HL-60/S4 treated with retinoic acid at 250 ng/mL for 4 days and 3 days (cell line): ENCODE results near the gene PARD6A.

Source experiments
- in situ Hi-C: fragments of 300-500 bp; cut with MboI; formaldehyde crosslinking; loops from 2 replicates; pipeline ENCODE4 v1.7.0; 2022; ENCODE audit warnings: low sequenced_read_pairs

PARD6A gene

GRCh38 chr16:67653128-67653788 is 7.5 kb upstream of the PARD6A start:
- in situ Hi-C loops, result no loop called here

GRCh38 chr16:67653789-67654402 is 6.9 kb upstream of the PARD6A start:
- in situ Hi-C loops, result no loop called here

- in situ Hi-C loops, result no loop called here
Observed at GRCh38 chr16:67654403-67654911, 6.3 kb upstream of the PARD6A start.

- in situ Hi-C loops, result no loop called here
Observed at GRCh38 chr16:67655363-67655762, 5.4 kb upstream of the PARD6A start.

GRCh38 chr16:67656344-67657016 is 4.3 kb upstream of the PARD6A start:
- in situ Hi-C loops, result no loop called here

DNA sequence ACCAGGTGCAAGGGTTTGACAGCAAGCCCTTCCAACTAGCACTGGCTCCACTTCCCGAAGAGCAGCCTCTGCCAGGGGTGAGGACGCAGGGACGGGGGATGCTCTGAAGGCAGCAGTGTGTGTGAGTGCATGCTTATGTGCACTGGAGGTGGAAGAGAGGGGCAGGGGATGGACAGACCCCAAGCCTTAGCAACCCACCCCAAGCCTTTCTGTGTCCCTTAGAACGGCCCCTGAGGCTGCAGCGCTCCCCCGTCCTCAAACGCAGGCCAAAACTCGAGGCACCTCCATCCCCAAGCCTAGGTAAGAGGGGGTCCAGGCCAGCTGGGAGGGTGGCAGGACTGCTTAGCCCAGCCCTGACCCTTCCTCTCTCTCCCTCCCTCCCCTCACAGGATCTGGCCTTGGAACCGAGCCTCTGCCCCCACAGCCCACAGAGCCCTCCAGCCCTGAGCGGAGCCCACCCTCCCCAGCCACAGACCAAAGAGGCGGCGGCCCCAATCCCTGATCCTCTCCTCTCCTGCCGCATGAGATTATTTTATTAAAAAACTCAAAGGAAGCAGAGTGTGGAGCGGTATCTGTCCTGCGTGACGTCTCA is 3.6 kb upstream of the PARD6A start:
- in situ Hi-C loops, result no loop called here

GRCh38 chr16:67657751-67658518 is 2.8 kb upstream of the PARD6A start:
- in situ Hi-C loops, result no loop called here

GRCh38 chr16:67658849-67659674 is 1.7 kb upstream of the PARD6A start:
- in situ Hi-C loops, result no loop called here

DNA sequence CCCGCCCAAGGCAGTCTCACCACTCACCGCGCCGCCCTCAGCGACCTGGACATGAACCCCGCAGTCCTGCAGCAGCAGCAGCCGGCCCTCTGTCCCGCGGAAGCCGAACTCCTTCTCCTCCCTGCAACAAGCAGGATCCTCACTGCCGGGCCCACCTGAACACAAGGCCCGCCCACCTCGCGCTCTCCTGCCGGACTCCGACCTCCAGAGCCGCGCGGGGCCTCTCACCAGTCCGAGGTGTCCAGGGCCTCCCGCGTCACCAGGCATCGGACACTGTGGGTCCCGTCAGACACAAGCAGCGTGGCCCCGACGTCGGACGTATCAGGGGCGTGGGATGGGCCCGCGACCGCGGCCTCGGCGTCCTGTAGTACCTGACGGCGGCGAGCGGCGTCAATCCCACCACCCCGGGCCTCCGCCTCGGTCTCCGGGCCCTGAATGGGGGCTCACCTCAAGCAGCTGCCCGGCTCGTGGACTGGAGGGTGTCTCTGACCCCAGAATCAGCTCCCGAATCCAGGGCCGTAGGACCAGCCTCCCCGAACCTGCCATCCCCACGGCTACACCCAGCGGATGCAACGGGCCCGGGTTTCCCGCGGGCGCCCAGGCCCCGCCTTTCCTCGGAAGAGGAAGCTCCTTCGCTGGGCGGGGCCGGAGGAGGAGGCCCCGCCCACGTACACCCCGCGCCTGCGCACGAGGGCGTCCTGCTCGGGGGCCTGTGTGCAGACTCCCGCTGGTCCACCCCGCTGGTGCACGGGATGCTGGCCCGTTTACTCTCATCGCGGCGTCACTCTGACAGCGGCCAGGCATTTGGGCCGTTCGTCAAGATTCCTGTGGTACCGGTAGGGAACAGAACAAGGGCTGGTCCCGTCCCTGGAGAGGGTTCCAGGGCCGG is 841 bp upstream of the PARD6A start, which contains the start of gene ACD:
Gene ACD, minus strand, starts transcription at position 586 of the 889 bp plus-strand sequence. Its CDS starts 40 bp downstream, at position 546.
- in situ Hi-C loops, result no loop called here

DNA sequence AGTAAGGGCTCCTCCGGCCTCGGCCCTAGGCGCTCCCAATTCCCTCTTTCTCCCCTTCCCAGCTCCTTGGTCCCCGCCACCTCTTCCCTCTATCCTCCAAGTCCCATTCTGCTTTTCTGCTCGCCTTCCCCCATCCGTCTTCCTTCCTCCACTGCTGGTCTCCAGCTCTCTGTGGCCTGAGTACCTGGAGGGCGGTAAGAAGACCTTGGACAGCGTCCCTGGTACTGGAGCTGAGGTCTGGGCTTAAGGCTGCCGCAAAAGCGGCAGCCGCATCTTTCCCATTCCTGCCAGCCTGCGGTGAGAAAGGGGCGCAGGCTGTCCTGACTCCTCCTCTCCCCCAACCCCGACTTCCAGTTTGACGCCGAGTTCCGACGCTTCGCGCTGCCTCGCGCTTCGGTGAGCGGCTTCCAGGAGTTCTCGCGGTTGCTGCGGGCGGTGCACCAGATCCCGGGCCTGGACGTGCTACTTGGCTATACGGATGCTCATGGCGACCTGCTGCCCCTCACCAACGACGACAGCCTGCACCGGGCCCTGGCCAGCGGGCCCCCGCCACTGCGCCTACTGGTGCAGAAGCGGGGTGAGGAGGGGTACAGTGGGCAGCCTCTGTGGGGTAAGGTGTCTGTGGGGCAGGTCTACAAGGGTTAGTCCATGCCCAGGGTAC is 471 bp downstream of the PARD6A start:
- in situ Hi-C loops, result no loop called here

GRCh38 chr16:67661886-67662652 is 1.3 kb downstream of the PARD6A start:
- in situ Hi-C loops, result no loop called here

- in situ Hi-C loops, result no loop called here
Observed at GRCh38 chr16:67662653-67663010, 1.9 kb downstream of the PARD6A start.

GRCh38 chr16:67663151-67663876 is 2.6 kb downstream of the PARD6A start:
- in situ Hi-C loops, result no loop called here

DNA sequence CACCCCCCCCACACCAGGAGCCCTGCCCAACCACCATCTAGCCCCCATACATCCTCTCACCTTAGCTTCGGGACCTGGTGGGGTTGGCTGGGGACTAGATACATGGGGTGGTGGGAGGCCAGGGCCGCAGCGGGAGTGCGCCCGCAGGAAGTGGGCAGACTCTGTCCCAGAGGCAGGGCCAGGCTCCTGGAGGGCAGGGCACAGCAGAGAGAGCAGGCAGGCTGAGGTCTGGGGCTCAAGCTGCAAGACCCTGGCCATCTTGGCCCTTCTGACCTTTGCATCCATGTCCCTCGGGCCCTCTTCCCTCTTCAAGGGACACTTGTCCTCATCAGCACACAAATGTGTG is 3.1 kb downstream of the PARD6A start:
- in situ Hi-C loops, result no loop called here

DNA sequence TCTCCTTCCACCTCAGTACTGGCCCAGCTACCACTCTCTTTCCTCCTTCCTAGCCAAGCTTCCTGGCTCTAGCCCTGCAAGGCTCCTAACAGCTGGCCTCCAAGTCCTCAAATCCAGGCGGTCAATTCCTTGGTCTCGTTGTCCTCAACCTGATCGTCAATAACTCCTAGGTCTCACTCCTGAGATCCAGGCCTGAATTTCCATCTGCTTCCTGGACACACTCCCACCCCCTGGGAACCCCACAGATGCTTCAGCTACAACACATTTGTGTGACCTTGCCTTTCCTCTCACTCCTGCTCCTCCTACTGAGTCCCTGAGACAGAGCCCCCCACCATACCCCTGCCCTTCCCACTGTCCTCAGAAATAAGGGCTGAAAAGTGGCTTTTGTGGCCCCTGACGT is 3.5 kb downstream of the PARD6A start:
- in situ Hi-C loops, result no loop called here

DNA sequence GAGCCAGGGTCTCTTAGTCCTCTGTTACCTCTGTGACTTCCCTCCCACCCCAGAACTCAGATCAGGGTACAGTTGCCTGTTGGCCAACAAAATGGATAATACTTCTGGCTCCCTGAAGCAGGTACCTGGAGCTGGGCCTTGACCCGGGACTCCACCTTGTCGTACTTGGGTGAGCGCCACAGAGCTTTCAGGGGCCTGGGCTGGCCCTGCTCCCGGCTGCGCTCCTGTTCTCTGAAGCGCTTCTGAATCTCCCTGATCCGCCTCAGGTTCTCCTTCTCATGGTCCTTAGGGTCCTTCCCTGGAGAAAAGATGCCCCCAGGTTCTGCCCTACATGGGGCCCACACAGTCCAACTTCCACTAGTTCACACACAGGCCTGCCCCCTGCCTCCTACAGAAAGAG is 4.1 kb downstream of the PARD6A start:
- in situ Hi-C loops, result no loop called here

DNA sequence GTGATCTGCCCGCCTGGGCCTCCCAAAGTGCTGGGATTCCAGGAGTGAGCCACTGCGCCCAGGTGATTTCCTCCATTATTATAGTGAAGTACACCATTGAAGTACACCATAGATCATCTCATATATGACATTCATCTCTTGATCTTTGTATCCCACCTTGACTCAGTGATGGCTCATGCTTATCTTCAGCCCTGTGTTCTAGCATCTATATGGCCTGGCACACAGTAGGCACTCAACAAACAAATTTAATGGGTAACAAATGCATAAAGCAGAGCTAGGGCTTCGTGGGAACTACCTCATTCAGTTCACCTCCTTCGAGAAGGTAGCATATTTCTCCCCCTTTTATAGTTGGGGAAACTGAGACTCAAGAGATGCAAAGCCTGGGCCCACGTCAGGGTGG is 4.8 kb downstream of the PARD6A start:
- in situ Hi-C loops, result no loop called here
